ENCODE measurements around the gene LBX2. TPM values are rescaled to one million over a fixed set of nuclear protein-coding genes. Genes with fewer than 3 reads are reported as not detected.
A peak's percentile ranks its signal among the peaks of the same experiment; 100 is the strongest.

LBX2 gene
- total RNA-seq, 1 experiment from 2014 or later: 10.1 TPM

GRCh38 chr2:74457129-74457548, 42.3 kb downstream of the LBX2 start:
- Histone ChIP-seq H3K4me3 (replicated peaks in 1 of 2; ENCODE audit: low read depth in 1 of 2, low read length in 2 of 2) (peak overlapping the region; percentile 62 to 66), H3K9me3 (ENCODE audit: control insufficient read depth in 1 of 2, insufficient read depth in 1 of 2, low read depth in 1 of 2, low read length in 2 of 2) (no peaks in the 10 kb centered on the region), H3K36me3 (ENCODE audit: control insufficient read depth in 1 of 2, insufficient read depth in 2 of 2, low read length in 2 of 2) (peaks cover 2 to 7% of the 10 kb centered on the region in 2 experiments; a peak in 2 of 4 replicates), H3K27me3 (ENCODE audit: insufficient read depth, low read length) (no peaks in the 10 kb centered on the region), H2AFZ (ENCODE audit: low read depth, low read length, poor library complexity, severe bottlenecking) (no peak overlapping the region), H3K27ac (ENCODE audit: low read depth, low read length) (peak overlapping the region; percentile 89), H3K4me1 (ENCODE audit: control insufficient read depth in 1 of 2, insufficient read depth in 2 of 2, low read length in 2 of 2) (peaks cover 12 to 46% of the 10 kb centered on the region in 2 experiments), H3K9ac (ENCODE audit: low read length) (peak overlapping the region; percentile 80), H4K20me1 (ENCODE audit: insufficient read depth) (no peaks in the 10 kb centered on the region), H3K79me2 (ENCODE audit: insufficient read depth, low read length) (peaks cover 11% of the 10 kb centered on the region; the same call in 1 of the 2 replicates), H3K9me2 (ENCODE audit: insufficient read depth) (no peaks in the 10 kb centered on the region), H3K4me2 (ENCODE audit: low read length) (peak overlapping the region; percentile 74)
- no peak for ATAC-seq
- TF ChIP-seq CBX3 (IDR thresholded peaks at IDR 0.05; ENCODE audit: low read depth): no peak
- no TSS peak for BruUV-seq (replicated peaks)
- DNase-seq (ENCODE audit: low read depth, low spot score): no peak
- CTCF ChIA-PET: no interaction called here
- POLR2A ChIA-PET: interaction anchor here (2.0 kb wide), 1 partner anchor 11 kb away, joined by 21 read pairs; no protein-coding TSS in a partner anchor
- RAD21 ChIA-PET (ENCODE audit: low non-redundant PET in 1 of 2, low total read pairs in 2 of 2, uncharacterized antibody in 2 of 2, unreplicated experiment in 2 of 2): no interaction called here
- intact Hi-C loops (cut with micrococcal nuclease): loop anchor here (10.0 kb wide), 1 partner anchor 1222 kb away; the partner anchor contains the start of genes CCT7 and PRADC1

- H3K79me2 ChIP-seq (ENCODE audit: insufficient read depth, low read length): peaks cover 11% of the 10 kb centered on the region; the same call in 1 of the 2 replicates
- H3K27ac ChIP-seq (ENCODE audit: low read depth, low read length): peak within 1 kb of the TSS; percentile 27
- intact Hi-C loops (cut with micrococcal nuclease): loop anchor here (1.0 to 10.0 kb wide), 4 partner anchors 15 to 1220 kb away; partner anchors contain the start of genes AUP1, CCDC142, CCT7 and HTRA2
- RAD21 ChIA-PET (ENCODE audit: low non-redundant PET in 1 of 2, low total read pairs in 2 of 2, uncharacterized antibody in 2 of 2, unreplicated experiment in 2 of 2): no interaction called here
- H3K9me3 ChIP-seq (ENCODE audit: control insufficient read depth in 1 of 2, insufficient read depth in 1 of 2, low read depth in 1 of 2, low read length in 2 of 2): no peaks in the 10 kb centered on the region
- H3K4me3 ChIP-seq (replicated peaks in 1 of 2; ENCODE audit: low read depth in 1 of 2, low read length in 2 of 2): peak within 1 kb of the TSS; percentile 81 to 84
- H3K4me2 ChIP-seq (ENCODE audit: low read length): peak within 1 kb of the TSS; percentile 74
- POLR2A ChIA-PET: interaction anchor here (0.7 to 2.1 kb wide), 7 partner anchors 10 to 63 kb away, joined by 3 to 10 read pairs (median 5); partner anchors contain the start of genes MOGS, PCGF1 and RTKN
- H3K36me3 ChIP-seq (ENCODE audit: control insufficient read depth in 1 of 2, insufficient read depth in 2 of 2, low read length in 2 of 2): peaks cover 0 to 2% of the 10 kb centered on the region in 2 experiments; a peak in 1 of 4 replicates
- H3K9me2 ChIP-seq (ENCODE audit: insufficient read depth): no peaks in the 10 kb centered on the region
- no peaks in the 10 kb centered on the region for H4K20me1 ChIP-seq (ENCODE audit: insufficient read depth)
- CTCF ChIA-PET: interaction anchor here (0.9 to 1.3 kb wide), 2 partner anchors 29 to 78 kb away, joined by 4 to 10 read pairs; partner anchors contain the start of genes CCDC142 and TTC31
- BruUV-seq (replicated peaks): TSS peak; percentile 37
- H2AFZ ChIP-seq (ENCODE audit: low read depth, low read length, poor library complexity, severe bottlenecking): peak within 1 kb of the TSS; percentile 95
- peak within 1 kb of the TSS; percentile 72 for H3K9ac ChIP-seq (ENCODE audit: low read length)
- H3K4me1 ChIP-seq (ENCODE audit: control insufficient read depth in 1 of 2, insufficient read depth in 2 of 2, low read length in 2 of 2): peaks cover 12 to 50% of the 10 kb centered on the region in 2 experiments
- ATAC-seq: peak; percentile 50
- H3K27me3 ChIP-seq (ENCODE audit: insufficient read depth, low read length): no peaks in the 10 kb centered on the region
- DNase-seq (ENCODE audit: low read depth, low spot score): peak; percentile 98
- no peak for TF ChIP-seq ATF3 (IDR thresholded peaks at IDR 0.05)
- TF ChIP-seq SIN3A (IDR thresholded peaks at IDR 0.05; ENCODE audit: low read depth): no peak
- TF ChIP-seq POLR2A (IDR thresholded peaks at IDR 0.05; ENCODE audit: borderline replicate concordance, extremely low read depth, insufficient read depth, insufficient read length): peak; percentile 83
- no peak for TF ChIP-seq EZH2 (IDR thresholded peaks at IDR 0.05)
- TF ChIP-seq ZNF274 (IDR thresholded peaks at IDR 0.05; ENCODE audit: low read depth, low read length): no peak
- TF ChIP-seq ELF1 (IDR thresholded peaks at IDR 0.05; ENCODE audit: borderline replicate concordance, low read depth): no peak
- TF ChIP-seq TCF7L2 (IDR thresholded peaks at IDR 0.05; ENCODE audit: borderline replicate concordance, extremely low read depth, insufficient read depth, insufficient read length): peak; percentile 36
- TF ChIP-seq CEBPB (IDR thresholded peaks at IDR 0.05; ENCODE audit: low read depth): no peak
- peak; percentile 78 for TF ChIP-seq ZBTB33 (IDR thresholded peaks at IDR 0.05; ENCODE audit: extremely low read depth, insufficient replicate concordance, low read length)
- TF ChIP-seq MAX (IDR thresholded peaks at IDR 0.05): no peak
- TF ChIP-seq EGR1 (IDR thresholded peaks at IDR 0.05; ENCODE audit: low read depth): no peak
- no peak for TF ChIP-seq SRF (IDR thresholded peaks at IDR 0.05; ENCODE audit: low read depth)
- no peak for TF ChIP-seq EZH2phosphoT487 (IDR thresholded peaks at IDR 0.05; ENCODE audit: borderline replicate concordance)
Measured at GRCh38 chr2:74454654-74455511, 44.5 kb downstream of the LBX2 start, which contains the start of gene INO80B. Gene INO80B (plus strand): TSS chr2:74455087. CDS start chr2:74455117, 30 bp downstream.
